ENCODE results near the gene FOLR1. TPM values are rescaled to one million over a fixed set of nuclear protein-coding genes. Genes with fewer than 3 reads are reported as not detected.

Gene FOLR1
- total RNA-seq, 1 experiment from 2014 or later: not detected

GRCh38 chr11:72243173-72244059, 51.5 kb downstream of the FOLR1 start:
- POLR2A ChIA-PET: no interaction called here
- no peak for ATAC-seq
- peaks cover 11% of the 10 kb centered on the region for H3K4me1 ChIP-seq (ENCODE audit: control insufficient read depth, insufficient read depth, low read length)
- TF ChIP-seq POLR2AphosphoS5 (IDR thresholded peaks at IDR 0.05; ENCODE audit: low read depth, low read length) (no peak), SIN3A (IDR thresholded peaks at IDR 0.05; ENCODE audit: borderline replicate concordance, insufficient read depth, low read depth, low read length) (no peak), REST (IDR thresholded peaks at IDR 0.05; ENCODE audit: insufficient read depth in 1 of 2, low read depth in 2 of 2, low read length in 1 of 2) (no peak)
- TF ChIP-seq, protein P1, sequence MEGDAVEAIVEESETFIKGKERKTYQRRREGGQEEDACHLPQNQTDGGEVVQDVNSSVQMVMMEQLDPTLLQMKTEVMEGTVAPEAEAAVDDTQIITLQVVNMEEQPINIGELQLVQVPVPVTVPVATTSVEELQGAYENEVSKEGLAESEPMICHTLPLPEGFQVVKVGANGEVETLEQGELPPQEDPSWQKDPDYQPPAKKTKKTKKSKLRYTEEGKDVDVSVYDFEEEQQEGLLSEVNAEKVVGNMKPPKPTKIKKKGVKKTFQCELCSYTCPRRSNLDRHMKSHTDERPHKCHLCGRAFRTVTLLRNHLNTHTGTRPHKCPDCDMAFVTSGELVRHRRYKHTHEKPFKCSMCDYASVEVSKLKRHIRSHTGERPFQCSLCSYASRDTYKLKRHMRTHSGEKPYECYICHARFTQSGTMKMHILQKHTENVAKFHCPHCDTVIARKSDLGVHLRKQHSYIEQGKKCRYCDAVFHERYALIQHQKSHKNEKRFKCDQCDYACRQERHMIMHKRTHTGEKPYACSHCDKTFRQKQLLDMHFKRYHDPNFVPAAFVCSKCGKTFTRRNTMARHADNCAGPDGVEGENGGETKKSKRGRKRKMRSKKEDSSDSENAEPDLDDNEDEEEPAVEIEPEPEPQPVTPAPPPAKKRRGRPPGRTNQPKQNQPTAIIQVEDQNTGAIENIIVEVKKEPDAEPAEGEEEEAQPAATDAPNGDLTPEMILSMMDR (IDR thresholded peaks at IDR 0.05): no peak
- no peak overlapping the region for H3K27ac ChIP-seq (ENCODE audit: low read length)
- BruUV-seq (replicated peaks): no TSS peak
- CTCF ChIA-PET: no interaction called here
- in situ Hi-C loops (cut with HindIII; ENCODE audit: low pct_unique_long_range_greater_than_20kb, low sequenced_read_pairs): no loop called here
- 0 out of 2 replicates have a peak, but pooled peaks cover 4% of the 10 kb centered on the region for H3K27me3 ChIP-seq (ENCODE audit: control insufficient read depth, insufficient read depth, low read length)
- H3K36me3 ChIP-seq (ENCODE audit: control insufficient read depth, insufficient read depth, low read length): 0 out of 2 replicates have a peak, but pooled peaks cover under 1% of the 10 kb centered on the region
- no peak for DNase-seq (ENCODE audit: low read depth, low spot score)
- H3K9me3 ChIP-seq (ENCODE audit: control insufficient read depth, insufficient read depth, low read depth, low read length): no peaks in the 10 kb centered on the region
- intact Hi-C loops (cut with micrococcal nuclease; ENCODE audit: unreplicated experiment): no loop called here
- H3K4me3 ChIP-seq (ENCODE audit: low read depth in 2 of 2, low read length in 2 of 2): peak overlapping the region in 1 of 2 experiments; percentile 20; a peak in 1 of 4 replicates

DNA sequence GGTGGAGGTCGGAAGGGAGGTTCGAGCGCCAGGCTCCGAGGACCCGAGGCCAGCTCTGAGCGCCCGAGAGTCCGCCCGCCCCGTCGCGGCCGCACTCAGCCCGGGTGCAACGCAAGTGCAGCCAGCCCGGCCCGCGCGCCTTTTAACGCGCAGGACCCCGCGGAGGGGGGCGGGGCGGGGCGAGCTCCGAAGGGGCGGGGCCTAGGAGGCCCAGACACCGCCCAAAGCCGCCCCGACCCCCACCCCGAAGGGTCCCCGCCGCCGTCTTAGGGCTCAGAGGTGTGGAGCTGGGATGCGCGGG, 52.1 kb downstream of the FOLR1 start, which contains the start of gene PHOX2A:
PHOX2A (minus strand) TSS at position 117 of the 301 bp plus-strand sequence. CDS start 172 bp downstream, outside the sequence.
- H3K4me1 ChIP-seq (ENCODE audit: control insufficient read depth, insufficient read depth, low read length): peaks cover 6% of the 10 kb centered on the region
- no TSS peak for BruUV-seq (replicated peaks)
- no peak for ATAC-seq
- H3K36me3 ChIP-seq (ENCODE audit: control insufficient read depth, insufficient read depth, low read length): no peaks in the 10 kb centered on the region
- peak within 1 kb of the TSS in 1 of 2 experiments; percentile 20; a peak in 1 of 4 replicates for H3K4me3 ChIP-seq (ENCODE audit: low read depth in 2 of 2, low read length in 2 of 2)
- intact Hi-C loops (cut with micrococcal nuclease; ENCODE audit: unreplicated experiment): no loop called here
- CTCF ChIA-PET: no interaction called here
- in situ Hi-C loops (cut with HindIII; ENCODE audit: low pct_unique_long_range_greater_than_20kb, low sequenced_read_pairs): no loop called here
- POLR2A ChIA-PET: no interaction called here
- H3K9me3 ChIP-seq (ENCODE audit: control insufficient read depth, insufficient read depth, low read depth, low read length): no peaks in the 10 kb centered on the region
- H3K27me3 ChIP-seq (ENCODE audit: control insufficient read depth, insufficient read depth, low read length): 0 out of 2 replicates have a peak, but pooled peaks cover 4% of the 10 kb centered on the region
- DNase-seq (ENCODE audit: low read depth, low spot score): no peak
- no peak within 1 kb of the TSS for H3K27ac ChIP-seq (ENCODE audit: low read length)
- TF ChIP-seq, protein P1 (IDR thresholded peaks at IDR 0.05): no peak
- TF ChIP-seq POLR2AphosphoS5 (IDR thresholded peaks at IDR 0.05; ENCODE audit: low read depth, low read length) (no peak), REST (IDR thresholded peaks at IDR 0.05; ENCODE audit: insufficient read depth in 1 of 2, low read depth in 2 of 2, low read length in 1 of 2) (no peak), TCF7L2 (IDR thresholded peaks at IDR 0.05; ENCODE audit: low read depth, low read length) (no peak), SIN3A (IDR thresholded peaks at IDR 0.05; ENCODE audit: borderline replicate concordance, insufficient read depth, low read depth, low read length) (no peak)
